ENCODE data around the gene GPSM3.
"Not testable (repeated sequence)": the region's sequence is repeated elsewhere in the genome, so short reads cannot be mapped to it uniquely, and the experiment has no call there.

GPSM3 gene

DNA sequence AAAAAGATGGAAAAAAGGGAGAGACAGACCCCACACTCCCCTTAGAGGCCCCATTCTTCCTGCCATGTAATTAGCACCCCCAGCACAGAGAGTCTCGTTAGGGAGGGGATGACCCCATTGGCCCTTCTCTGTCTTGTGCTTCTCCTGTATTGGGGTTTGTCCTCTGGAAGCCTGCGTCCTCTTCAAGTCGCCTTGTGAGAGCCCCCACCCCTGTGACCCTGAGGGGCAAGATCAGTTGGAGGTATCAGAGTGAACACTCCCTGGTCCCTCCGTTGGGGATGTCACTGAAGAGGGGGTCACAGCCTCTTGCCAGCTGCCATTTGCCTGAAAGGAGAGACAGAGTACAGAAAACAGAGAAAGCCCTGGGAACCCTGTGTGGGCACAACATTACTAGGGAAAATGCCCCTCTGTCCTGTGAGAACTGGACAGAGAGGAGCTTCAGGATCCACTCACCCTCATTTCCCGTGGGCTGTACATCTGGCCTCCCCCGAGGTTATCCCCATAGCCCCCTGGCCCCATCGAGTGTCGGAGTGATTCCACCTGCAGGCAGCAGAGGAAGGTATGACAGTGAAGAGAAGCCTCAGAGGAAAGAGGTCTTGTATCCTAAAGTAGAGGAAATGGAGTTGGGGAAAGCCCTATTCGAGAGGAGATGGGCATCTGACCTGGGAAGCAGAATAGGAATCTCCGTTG lies 6.1 kb downstream of the GPSM3 start:
- not testable (repeated sequence) for DNase-seq

DNA sequence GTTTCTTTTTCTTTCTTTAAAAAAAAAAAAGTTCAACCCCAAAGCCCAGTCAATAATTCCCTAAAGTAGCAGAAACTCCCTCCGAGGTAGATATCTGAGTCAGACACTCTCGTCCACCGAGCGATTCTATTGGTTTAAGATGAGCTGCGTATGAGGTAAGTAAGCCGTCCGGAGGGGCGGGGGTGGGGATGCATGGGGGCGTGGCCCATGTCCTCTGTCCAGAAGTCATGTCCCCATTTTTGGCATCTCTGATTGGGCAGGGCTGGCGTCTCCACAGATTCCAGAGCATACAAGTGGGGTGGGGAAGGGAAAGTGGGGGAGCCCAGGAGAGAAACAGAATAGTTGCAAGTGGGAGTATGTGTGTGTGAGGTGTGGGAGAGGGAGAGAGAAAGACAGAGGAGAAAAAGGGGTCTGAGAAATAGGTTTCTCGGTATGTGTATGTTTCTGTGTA lies 6.7 kb downstream of the GPSM3 start:
- DNase-seq: peak; percentile 88

DNA sequence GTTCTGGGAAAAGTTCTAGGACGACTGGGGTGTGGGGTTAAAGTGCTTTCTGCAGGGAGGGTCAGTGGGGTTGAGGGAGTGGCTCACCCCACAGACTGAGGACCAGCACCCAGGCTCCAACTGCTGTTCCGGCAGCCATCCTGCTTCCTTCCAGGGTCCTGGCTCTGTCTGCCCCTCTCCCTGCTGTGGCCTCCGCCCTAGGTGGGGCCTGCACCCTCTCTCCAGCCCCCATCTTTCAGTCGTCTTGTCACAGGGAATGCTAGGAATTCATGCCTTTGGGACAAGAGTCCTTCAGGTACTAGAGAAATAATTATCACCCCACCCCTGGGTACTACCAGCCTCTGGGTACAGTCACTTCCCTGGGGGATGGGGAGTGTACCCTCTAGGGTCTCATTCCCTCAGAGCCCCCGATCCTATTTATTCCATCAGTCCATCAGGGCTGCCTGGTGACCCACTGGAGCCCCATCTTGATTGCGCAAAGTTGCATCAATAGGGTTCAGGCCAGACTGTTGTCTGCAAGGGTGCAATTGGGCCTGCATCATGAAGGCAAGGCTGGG lies 8.3 kb downstream of the GPSM3 start, which contains the start of gene AGER:
Gene AGER, minus strand, starts transcription at position 170 of the 557 bp plus-strand sequence. Its CDS starts 31 bp downstream, at position 139.
- no peak for DNase-seq

DNA sequence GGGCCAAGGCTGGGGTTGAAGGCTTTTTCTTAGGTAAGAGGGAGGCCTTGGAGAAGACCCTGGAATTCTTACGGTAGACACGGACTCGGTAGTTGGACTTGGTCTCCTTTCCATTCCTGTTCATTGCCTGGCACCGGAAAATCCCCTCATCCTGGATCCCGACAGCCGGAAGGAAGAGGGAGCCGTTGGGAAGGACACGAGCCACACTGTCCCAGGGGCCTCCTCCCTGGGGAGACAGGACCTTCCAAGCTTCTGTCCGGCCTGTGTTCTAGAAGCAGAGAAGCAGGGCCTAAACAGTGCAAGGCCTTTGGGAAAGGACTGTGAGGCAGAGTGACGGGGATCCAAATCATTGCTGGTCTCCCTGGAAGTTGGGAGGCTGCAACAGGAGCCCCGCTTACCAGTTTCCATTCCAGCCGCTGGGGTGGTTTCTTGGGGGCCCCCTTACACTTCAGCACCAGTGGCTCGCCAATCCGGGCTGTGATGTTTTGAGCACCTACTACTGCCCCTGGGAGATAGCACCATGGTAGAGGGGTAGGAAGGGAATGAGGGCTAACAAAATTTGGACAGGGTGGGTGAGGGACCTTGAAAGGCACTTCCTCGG lies 8.9 kb downstream of the GPSM3 start:
- no peak for DNase-seq

DNA sequence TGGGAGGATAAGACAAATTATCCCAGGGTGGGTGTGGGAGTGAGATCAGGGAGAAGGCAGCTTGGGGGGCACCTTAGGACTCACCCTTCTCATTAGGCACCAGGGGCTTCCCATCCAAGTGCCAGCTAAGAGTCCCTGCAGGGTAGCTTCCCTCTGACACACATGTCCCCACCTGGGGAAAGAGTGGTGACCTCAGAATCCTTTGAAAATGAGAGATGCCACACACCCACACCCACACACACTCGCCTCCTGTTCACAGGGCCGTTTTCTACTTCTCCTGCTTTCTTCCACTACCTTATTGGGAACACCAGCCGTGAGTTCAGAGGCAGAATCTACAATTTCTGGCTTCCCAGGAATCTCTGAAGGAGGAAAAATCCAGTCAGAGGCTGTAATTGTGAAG lies 9.4 kb downstream of the GPSM3 start:
- no peak for DNase-seq

DNA sequence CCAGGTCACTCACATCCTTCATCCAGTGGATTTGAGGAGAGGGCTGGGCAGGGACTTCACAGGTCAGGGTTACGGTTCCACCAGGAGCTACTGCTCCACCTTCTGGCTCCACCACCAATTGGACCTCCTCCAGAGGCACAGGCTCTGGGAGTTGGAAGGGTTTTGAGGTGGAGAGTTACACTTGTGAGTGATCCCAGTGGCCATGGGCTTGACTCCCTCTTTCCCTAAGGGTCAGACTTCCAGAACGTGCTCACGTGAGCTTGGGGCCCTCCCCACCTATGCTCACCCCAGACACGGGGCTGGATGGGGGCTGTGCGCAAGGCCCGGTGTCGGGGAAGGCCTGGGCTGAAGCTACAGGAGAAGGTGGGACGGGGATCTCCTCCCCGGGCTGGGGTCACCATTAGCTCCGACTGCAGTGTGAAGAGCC lies 9.9 kb downstream of the GPSM3 start:
- peak; percentile 40 for DNase-seq

DNA sequence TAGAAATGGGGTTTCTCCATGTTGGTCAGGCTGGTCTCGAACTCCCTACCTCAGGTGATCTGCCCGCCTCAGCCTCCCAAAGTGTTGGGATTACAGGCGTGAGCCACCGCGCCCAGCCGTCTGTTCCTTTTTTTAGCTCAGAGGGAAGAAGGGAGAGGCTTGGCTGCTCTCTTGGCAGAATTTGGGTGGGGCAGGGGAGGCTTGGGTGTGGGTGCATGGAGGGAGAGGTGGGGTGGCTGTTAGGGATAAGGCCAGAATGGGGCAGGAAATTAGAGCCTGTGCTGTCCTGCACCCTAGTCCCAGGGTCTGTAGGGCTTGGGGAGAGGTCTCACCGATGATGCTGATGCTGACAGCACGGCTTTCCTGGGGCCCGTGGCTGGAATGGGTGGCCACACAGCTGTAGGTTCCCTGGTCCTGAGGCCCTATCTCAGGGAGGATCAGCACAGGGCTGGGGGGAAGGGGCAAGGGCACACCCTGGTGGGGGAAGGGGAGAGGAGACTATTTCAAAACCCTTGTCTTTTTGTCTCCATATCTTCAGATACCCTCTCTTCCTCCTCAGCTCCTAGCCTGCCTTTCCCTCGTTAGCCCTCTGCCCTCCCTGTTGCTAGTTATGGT lies 10.4 kb downstream of the GPSM3 start:
- DNase-seq: peak; percentile 81

DNA sequence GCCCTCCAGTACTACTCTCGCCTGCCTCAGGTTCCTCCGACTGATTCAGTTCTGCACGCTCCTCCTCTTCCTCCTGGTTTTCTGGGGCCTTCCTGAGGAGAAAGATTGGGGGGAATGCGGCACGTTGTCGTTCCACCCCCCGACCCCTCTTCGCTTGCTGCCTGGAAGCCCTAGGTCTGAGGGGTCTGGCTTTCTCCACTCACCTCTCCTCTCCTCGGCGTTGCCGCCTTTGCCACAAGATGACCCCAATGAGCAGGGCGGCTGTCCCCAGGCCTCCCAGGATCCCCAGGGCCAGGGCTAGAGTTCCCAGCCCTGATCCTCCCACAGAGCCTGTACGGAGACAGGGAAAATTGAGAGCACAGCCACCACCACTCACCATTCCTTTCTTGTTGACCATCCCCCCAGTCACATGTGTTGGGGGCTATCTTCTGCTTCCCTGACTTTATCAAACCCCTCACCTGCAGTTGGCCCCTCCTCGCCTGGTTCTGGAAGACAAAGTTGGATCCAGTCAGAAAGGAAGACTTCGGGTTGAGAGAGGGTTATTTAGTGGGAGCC lies 11.2 kb downstream of the GPSM3 start:
- DNase-seq: no peak

DNA sequence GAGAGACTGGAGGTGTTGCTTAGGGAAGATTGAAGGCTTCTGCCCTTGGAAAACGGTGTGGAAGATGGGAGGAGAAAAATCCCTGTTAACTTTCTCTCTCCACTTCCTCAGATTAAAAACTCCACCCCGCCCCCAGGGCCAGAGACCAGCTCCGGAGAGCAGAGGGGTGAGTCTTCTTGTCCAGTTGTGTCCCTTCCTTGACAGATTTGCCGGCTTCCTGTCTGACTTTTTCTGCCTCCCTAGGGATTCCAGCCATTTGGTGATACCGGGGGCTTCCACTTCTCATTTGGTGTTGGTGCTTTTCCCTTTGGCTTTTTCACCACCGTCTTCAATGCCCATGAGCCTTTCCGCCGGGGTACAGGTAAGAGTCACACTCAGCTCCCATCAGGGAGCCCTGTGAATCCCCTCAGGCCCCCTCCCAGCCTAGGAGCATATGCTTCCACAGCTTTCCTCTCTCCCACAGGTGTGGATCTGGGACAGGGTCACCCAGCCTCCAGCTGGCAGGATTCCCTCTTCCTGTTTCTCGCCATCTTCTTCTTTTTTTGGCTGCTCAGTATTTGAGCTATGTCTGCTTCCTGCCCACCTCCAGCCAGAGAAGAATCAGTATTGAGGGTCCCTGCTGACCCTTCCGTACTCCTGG lies 12.6 kb downstream of the GPSM3 start:
- DNase-seq: no peak

DNA sequence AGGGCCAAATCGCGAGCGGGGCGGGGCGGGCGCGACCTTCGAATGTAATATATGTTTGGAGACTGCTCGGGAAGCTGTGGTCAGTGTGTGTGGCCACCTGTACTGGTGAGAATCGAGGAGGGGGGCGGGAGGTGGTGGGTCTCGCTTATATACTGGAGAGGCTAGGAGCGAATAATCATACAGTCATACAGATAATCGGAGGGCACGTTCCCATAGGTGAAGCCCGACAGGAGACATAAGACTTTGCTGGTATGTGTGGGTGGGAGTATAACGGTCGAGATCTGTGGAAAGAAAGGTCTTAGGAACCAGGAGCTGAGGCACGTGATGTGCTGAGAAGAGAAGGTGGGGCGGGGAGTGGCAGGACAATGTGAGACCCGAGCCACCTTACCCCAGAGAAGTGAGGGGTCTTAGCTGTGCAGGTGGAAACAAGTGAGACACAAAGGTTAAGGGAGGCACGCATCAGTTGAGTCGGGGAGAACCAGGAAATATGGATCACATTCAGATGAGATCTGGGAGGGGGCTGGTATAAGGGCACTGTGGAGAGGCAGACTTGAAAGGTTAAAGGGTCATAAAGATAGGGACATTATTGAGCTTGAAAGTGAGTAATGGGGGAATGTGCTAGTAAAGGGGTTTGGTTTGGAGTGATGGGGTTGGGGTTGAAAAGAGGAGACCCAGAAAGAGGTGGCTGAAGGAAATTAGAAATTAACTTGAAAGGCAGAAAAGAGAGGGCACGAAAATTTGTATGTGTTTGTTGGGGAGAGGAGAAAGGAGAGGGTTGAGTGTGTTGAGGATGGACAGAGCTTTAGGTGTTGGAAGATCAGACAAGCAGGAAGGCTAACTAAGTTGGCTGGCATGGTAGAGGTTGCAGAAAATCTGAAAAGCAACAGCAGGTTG lies 13.6 kb downstream of the GPSM3 start:
- peak; percentile 43 for DNase-seq

DNA sequence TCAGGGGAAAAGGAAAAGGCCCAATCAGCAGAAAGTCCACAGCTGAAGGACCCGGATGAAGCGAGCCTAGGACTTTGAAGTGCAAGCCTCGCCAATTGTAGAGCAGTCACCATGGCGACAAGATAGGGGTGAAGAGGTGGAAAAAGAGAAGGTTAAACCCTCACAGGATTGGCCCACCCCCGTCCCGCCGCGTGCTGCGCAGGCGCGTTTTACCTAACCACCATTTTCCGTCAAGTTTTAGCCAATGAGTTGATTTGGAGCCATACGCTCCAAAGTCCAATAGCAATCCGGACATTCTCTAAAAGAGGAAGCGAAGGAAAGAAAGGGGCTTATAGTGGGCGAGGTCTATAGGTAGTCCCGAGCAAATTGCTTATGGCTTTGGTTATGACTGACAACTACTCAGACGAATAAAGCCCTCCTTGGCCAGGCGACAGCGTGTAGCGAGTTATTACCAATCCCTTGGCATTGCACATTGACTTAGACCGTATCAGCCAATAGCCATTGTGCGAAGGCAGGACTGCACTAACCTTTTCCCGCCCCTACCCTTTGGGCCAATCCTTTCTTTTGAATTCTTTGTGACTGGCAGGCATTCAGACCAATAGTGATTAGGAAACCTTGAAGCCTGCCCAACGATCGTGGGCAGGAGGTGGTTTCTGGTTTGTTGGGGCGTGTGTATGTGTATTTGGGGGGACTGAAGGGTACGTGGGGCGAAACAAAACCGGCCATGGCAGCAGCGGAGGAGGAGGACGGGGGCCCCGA lies 14.5 kb downstream of the GPSM3 start, which contains the start of gene RNF5:
Gene RNF5, plus strand, starts transcription at position 618 of the 759 bp plus-strand sequence. Its CDS starts 107 bp downstream, at position 725.
- DNase-seq: peak; percentile 100

DNA sequence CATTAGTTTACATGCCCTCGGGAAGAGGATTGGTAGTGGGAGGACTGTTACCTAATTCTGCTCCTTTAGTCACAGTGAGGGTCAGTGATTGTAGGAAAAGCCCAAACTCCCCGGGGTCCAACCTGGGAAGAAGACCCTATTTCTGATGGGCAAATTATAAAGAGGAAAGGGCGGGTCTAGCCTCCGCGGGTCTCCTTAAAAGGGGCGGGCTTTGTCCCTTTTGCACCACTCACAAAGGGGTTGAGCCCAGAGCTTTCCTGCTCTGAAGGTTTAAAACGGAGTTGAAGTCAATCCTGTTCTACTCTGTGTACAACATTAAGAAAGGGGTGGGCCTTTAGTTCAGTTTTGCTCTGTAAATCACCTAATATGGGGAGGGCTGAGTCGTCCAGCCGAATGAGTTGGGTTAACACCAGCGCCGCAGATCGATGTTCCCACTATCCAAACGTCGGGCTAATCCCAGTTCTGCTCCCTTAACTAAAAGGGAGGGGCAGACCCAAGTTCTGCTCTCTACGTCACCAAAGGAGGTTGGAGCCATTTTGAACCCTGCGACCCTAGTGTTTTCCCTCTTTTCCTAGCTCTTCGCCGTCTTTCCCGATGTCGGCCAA lies 15.2 kb downstream of the GPSM3 start:
- peak; percentile 76 for DNase-seq

DNA sequence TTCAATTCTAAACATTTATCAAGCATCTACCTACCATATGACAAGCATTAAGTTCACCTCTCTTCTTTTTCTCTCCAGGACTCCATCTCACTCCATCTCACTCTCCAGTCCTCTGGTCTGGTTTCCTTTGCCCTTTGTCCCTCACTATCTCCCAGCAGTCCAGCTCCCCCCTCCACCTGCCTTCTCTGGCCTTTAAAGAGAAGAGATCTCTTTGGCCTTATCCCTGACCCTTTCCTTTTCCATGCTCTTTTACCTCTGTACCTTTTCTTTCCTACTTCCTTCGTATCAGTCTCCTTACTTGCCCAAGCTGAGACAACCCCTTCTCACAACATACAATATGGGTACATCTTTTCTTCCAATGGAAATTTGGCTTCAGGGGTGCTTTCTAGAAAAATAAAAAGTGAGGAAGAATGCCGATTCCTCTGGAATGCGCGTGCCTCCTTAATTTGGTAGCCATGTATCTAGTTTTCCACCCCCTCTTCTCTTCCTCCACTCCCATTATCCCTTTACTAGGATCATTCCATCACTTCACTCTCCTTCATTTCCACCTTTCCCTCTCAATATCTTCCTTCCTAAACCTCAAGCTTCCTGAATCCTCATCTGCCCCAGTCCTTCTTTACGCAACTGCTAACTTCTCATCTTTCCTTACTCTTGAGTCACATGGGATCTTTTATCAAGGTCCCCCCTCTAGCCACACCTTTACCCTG lies 15.8 kb downstream of the GPSM3 start:
- no peak for DNase-seq

DNA sequence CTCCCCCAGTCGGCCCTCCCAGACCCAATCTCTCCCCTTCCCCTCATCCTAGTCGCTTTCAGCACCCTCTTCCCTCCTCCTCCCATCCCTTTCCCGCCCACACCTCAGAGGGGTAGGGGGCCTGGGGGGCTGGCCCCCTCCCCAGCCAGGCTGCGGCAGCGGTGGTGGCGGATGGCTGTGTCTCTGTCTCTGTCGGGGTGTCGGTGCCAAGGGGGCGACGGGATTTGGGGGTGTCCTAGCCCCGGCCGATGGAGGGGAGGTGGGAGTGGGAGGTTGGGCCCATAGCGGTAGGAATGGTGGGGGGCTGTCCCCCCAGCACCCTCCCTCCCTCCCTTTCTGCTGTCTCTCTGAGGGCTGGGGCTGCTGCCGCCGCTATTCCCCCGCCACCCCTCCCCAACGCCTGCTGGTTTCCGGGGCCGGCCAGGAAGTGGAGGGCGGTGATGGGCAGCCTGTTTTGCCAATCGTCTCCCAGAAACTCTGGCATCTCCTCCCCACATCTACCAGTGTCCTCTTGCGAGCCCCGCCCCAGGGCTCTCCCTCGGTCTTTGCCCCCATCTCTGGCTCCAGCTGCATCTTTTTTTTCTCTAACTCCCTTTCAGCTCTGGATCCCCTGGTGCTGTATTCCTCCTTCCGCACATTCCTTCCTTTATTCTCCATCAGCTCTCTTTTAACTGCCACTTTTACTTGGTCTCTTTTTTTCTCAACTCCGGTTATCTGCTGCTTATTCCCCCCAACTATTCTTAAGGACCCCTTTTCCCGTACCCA lies 16.6 kb downstream of the GPSM3 start, which contains the start of gene AGPAT1:
Gene AGPAT1, minus strand, starts transcription at position 374 of the 765 bp plus-strand sequence. CDS start 4,588 bp downstream, outside the sequence.
- DNase-seq: peak; percentile 97

DNA sequence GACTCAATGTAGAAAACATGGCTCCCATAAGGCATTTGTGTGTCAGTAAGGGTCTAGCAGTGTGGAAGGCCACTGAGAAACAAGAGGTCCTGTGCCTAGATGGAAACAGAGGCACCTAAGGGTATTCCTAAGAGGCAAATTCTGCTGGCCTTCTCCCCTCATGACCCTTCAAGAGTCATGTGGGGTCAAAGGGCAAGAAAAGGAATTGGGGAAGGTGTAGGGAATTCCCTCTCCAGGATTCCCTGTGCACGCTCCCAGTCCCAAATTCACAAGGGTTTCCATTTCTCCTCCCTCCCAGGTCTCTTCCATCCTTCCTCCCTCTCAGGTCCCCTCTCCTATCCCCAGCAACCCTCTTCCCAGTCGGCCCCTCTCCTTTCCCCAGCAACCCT lies 17.1 kb downstream of the GPSM3 start:
- DNase-seq: peak; percentile 33

DNA sequence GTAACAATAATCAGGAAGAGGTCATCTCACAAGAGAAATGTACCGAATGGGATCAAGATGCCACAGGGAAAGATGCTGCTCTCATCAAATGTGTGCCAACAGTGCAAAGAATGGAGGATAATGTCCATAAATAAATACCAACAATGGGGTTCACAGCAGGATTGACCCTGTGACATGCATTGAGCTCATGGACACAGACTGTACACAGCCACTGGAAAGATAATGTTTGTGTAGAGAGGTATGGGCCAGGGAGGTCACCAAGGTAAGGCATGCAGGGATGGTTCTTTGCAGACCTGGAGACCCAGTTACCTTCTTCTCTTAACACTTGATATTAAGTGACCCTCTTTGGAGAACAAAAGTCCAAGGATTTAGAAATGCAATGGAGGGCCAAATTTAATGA lies 18.0 kb downstream of the GPSM3 start:
- no peak for DNase-seq

DNA sequence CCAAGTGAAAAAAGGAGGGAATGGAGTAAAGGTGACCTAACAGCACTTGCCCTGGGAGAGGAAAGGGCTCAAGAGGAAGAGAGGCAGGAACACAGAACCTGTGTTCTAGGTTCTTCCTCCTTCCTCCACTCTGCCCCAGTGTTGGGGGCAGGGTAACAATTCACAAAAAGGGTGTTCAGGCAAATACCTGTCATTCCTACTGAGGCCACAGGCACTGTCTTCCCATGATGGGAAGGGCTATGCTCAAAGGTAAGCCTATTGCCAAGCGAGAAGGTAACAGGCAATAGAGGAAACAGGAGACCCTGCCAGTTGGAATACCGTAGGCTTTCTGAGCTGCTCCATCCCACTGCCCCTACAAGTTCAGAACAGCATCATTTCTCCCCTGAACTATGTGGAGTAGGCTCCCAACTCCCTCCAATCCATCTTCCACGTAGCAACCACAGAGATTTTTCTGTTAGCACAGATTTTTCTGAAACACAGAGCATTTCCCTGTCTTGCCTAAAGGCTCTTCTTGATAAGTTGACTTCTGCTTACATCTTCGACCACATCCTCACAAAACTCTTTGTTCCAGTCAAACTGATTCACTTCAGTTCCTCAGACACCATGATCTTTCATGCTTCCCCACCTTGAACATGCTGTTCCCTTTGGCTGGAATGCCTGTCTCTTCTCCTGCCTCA lies 19.3 kb downstream of the GPSM3 start:
- DNase-seq: no peak

DNA sequence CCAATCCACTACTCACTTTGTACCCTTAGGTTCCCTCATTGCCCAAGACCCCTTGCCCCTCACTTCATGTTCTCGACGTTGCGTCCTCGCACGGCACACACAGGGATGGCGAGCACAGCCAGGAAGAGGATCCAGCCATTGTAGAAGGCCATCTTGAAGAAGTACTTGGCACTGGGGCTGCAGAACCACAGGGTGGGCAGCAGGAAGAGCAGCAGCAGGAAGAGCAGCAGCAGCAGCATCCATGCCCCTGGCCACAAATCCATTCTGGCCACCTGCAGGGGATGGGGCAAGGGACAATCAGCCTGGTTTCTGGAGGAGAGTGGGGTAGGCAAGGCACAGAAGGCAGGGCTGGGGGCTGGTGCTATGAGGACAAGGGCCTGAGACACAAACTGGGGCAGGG lies 21.2 kb downstream of the GPSM3 start:
- no peak for DNase-seq

Measured in hematopoietic multipotent progenitor cell treated with erythropoietin and hydrocortisone succinate and interleukin-3 and kit ligand, for 8 days (in vitro differentiated cells).